Astrocyte (in vitro differentiated cells and primary cell): ENCODE measurements around the gene EXD3. TPM values are rescaled to one million over a fixed set of nuclear protein-coding genes. Genes with fewer than 3 reads are reported as not detected.

ENCODE experiments used
- DNase-seq: peaks from one replicate; pipeline ENCODE4 v3.0.0-alpha.2; 2010; ENCODE audit warnings: low read depth
- FAIRE-seq: peaks from 2 replicates; lab custom pipeline; 2011; peaks lifted over from hg19 to GRCh38; lab: Jason Lieb, UNC
- H2AFZ ChIP-seq: 2 replicates; pipeline ENCODE4 v1.6.0; 2012; ENCODE audit warnings: low read depth, low read length, inconsistent platforms
- H3K27ac ChIP-seq: 2 replicates; pipeline ENCODE4 v1.5.1; 2011; ENCODE audit warnings: low read depth, low read length, inconsistent platforms
- H3K27me3 ChIP-seq: 2 replicates; pipeline ENCODE4 v1.6.0; 2011; ENCODE audit warnings: low read length, inconsistent platforms; ENCODE audit not compliant: insufficient read depth
- H3K36me3 ChIP-seq: 2 replicates; pipeline ENCODE4 v1.5.1; 2011; ENCODE audit warnings: low read length, inconsistent platforms; ENCODE audit not compliant: insufficient read depth
- H3K4me1 ChIP-seq: 2 replicates; pipeline ENCODE4 v1.5.1; 2011; ENCODE audit warnings: low read length, inconsistent platforms; ENCODE audit not compliant: insufficient read depth
- H3K4me2 ChIP-seq: 2 replicates; pipeline ENCODE4 v1.6.0; 2012; ENCODE audit warnings: low read length, inconsistent platforms
- H3K4me3 ChIP-seq: 2 replicates; pipeline ENCODE4 v1.5.1; 2011; ENCODE audit warnings: low read depth, mild to moderate bottlenecking, low read length, inconsistent platforms; ENCODE audit not compliant: insufficient read depth
- H3K79me2 ChIP-seq: 2 replicates; pipeline ENCODE4 v1.6.0; 2012; ENCODE audit warnings: mild to moderate bottlenecking, low read length, inconsistent platforms; ENCODE audit not compliant: insufficient read depth
- H3K9ac ChIP-seq: 2 replicates; pipeline ENCODE4 v1.6.0; 2012; ENCODE audit warnings: mild to moderate bottlenecking, low read length, inconsistent platforms
- H3K9me3 ChIP-seq: 2 replicates; pipeline ENCODE4 v1.5.1; 2012; ENCODE audit warnings: low read depth, mild to moderate bottlenecking, low read length, inconsistent platforms; ENCODE audit not compliant: insufficient read depth
- H4K20me1 ChIP-seq: 2 replicates; pipeline ENCODE4 v1.6.0; 2012; ENCODE audit warnings: low read length, inconsistent platforms; ENCODE audit not compliant: insufficient read depth
- H3K27ac Mint-ChIP-seq: one replicate; pipeline ENCODE4 v1.8.0; 2021; ENCODE audit warnings: mild to moderate bottlenecking, mixed read lengths; ENCODE audit not compliant: unreplicated experiment
- H3K27me3 Mint-ChIP-seq: one replicate; pipeline ENCODE4 v1.8.0; 2021; ENCODE audit warnings: low read depth, mixed read lengths; ENCODE audit not compliant: unreplicated experiment
- H3K36me3 Mint-ChIP-seq: one replicate; pipeline ENCODE4 v1.8.0; 2021; ENCODE audit warnings: low read depth, mixed read lengths; ENCODE audit not compliant: unreplicated experiment
- H3K4me1 Mint-ChIP-seq: one replicate; pipeline ENCODE4 v1.8.0; 2021; ENCODE audit warnings: low read depth, mixed read lengths; ENCODE audit not compliant: unreplicated experiment
- H3K4me3 Mint-ChIP-seq: one replicate; pipeline ENCODE4 v1.8.0; 2021; ENCODE audit warnings: mild to moderate bottlenecking, moderate library complexity, mixed read lengths; ENCODE audit not compliant: unreplicated experiment
- H3K9me3 Mint-ChIP-seq: one replicate; pipeline ENCODE4 v1.8.0; 2021; ENCODE audit warnings: mild to moderate bottlenecking, mixed read lengths; ENCODE audit not compliant: unreplicated experiment
- EZH2 ChIP-seq: IDR thresholded peaks from 2 replicates; pipeline ENCODE4 v1.6.1; 2012; ENCODE audit warnings: mild to moderate bottlenecking, low read length, inconsistent platforms; ENCODE audit not compliant: insufficient read depth
- total RNA-seq: library from RNA; stranded (reverse); gene quantifications from 2 replicates; pipeline ENCODE4 v1.2.1, GENCODE V29; 2021
- TF ChIP-seq, protein P1 (sequence below): IDR thresholded peaks from 2 replicates; pipeline ENCODE4 v1.5.1; 2011; ENCODE audit warnings: low read depth, mild to moderate bottlenecking, inconsistent platforms, low read length, moderate library complexity; ENCODE audit not compliant: insufficient read depth

EXD3 gene
- total RNA-seq, 1 donor from 2014 or later, result 8.5 TPM

DNA sequence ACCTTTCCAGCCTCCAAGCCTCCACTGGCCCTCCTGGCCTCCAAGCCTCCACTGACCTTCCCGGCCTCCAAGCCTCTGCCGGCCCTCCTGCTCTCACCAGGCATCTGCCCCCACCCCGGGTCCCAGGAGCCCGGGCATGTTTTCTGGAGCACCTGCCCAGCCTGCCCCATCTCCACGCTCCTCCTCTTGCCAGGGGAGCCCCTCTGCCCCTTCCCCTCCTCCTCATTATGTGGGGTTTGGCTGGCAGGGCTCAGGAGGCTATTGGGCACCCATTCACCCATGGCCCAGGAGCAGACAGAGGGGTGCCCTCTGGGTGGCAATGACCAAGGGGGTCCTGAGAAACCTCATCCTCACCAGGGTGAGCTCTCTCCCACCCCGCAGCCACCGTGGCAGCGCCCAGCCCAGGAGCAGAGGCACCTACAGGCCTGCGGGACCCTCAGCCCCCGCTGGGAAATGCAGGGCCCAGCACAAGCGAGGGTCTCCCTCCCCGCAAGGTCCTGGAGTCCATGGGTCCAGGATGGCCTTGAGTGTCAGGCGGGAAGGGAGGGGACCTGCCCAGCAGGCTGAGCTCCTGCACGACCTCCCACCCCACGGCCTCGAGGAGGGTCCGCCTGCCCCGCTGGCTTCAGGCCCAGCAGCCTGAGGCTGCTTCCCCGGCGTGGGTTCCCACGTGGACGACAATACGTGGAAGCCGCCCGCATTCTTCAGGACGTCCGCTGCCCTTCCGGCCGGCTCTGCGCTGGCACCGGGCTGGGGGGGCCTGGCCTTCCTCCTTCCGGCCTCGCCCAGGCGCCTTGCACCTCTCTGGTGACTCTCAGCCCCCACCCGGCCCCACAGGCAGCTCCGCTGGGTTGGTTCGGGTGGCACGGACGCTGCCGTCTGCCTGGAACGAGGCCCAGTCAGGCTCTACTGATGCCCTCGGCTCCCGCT, 69.5 kb downstream of the EXD3 start:
- H3K27me3 ChIP-seq, result no peaks in the 10 kb centered on the region
- no peak overlapping the region for H3K4me2 ChIP-seq
- peaks cover 23% of the 10 kb centered on the region for H3K9me3 ChIP-seq
- DNase-seq (no peak), FAIRE-seq (no peak)
- Mint-ChIP-seq H3K9me3 (peaks cover 18% of the 10 kb centered on the region), H3K27ac (no peak overlapping the region), H3K4me1 (no peaks in the 10 kb centered on the region), H3K4me3 (no peak overlapping the region), H3K27me3 (peaks cover 2% of the 10 kb centered on the region), H3K36me3 (peaks cover 8% of the 10 kb centered on the region)
- no peaks in the 10 kb centered on the region for H3K79me2 ChIP-seq
- no peak overlapping the region for H3K27ac ChIP-seq
- H3K4me1 ChIP-seq, result no peaks in the 10 kb centered on the region
- no peak overlapping the region for H3K4me3 ChIP-seq
- TF ChIP-seq, protein P1, sequence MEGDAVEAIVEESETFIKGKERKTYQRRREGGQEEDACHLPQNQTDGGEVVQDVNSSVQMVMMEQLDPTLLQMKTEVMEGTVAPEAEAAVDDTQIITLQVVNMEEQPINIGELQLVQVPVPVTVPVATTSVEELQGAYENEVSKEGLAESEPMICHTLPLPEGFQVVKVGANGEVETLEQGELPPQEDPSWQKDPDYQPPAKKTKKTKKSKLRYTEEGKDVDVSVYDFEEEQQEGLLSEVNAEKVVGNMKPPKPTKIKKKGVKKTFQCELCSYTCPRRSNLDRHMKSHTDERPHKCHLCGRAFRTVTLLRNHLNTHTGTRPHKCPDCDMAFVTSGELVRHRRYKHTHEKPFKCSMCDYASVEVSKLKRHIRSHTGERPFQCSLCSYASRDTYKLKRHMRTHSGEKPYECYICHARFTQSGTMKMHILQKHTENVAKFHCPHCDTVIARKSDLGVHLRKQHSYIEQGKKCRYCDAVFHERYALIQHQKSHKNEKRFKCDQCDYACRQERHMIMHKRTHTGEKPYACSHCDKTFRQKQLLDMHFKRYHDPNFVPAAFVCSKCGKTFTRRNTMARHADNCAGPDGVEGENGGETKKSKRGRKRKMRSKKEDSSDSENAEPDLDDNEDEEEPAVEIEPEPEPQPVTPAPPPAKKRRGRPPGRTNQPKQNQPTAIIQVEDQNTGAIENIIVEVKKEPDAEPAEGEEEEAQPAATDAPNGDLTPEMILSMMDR, result no peak
- no peak for TF ChIP-seq EZH2
- H4K20me1 ChIP-seq, result no peaks in the 10 kb centered on the region
- no peak overlapping the region for H3K9ac ChIP-seq
- no peak overlapping the region for H2AFZ ChIP-seq
- no peaks in the 10 kb centered on the region for H3K36me3 ChIP-seq

DNA sequence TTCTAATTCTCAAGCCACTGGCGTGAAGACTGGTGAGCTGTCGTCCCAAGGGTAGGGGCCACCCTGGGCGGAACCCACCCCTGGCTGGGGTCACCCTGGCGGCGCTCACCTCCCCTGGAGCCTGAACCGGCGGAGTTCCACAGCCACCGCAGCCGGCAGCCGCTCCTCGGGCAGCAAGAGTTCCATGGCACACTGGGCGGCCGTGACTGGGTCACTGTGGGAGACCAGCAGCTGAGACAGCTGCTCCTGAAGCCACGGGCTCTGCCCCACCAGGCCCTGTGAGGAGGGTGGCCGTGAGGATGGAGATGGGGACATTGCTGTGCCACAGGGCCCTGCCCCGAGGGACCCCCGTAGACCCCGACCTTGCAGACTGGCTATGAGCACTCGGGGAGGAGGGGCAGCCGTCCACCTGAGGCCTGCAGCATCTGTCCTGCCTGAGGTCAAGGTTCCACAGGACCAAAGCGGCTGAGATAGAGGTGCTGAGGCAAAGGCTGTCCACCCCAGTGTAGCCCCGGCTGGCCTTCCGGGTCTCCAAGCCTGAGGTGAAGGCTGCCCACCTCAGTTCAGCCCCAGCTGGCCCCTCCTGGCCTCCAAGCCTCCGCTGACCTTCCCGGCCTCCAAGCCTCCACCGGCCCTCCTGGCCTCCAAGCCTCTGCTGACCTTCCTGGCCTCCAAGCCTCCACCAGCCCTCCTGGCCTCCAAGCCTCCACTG, 70.3 kb downstream of the EXD3 start:
- no peak for TF ChIP-seq EZH2
- TF ChIP-seq, protein P1, result no peak
- H3K79me2 ChIP-seq, result no peaks in the 10 kb centered on the region
- H3K36me3 ChIP-seq, result no peaks in the 10 kb centered on the region
- Mint-ChIP-seq H3K4me3 (no peak overlapping the region), H3K4me1 (no peaks in the 10 kb centered on the region), H3K27me3 (peaks cover 2% of the 10 kb centered on the region), H3K36me3 (peaks cover 7% of the 10 kb centered on the region), H3K27ac (no peak overlapping the region), H3K9me3 (peaks cover 12% of the 10 kb centered on the region)
- H3K27ac ChIP-seq, result no peak overlapping the region
- no peaks in the 10 kb centered on the region for H4K20me1 ChIP-seq
- no peak overlapping the region for H3K4me2 ChIP-seq
- no peak overlapping the region for H3K4me3 ChIP-seq
- no peak overlapping the region for H2AFZ ChIP-seq
- peaks cover 16% of the 10 kb centered on the region for H3K9me3 ChIP-seq
- no peak overlapping the region for H3K9ac ChIP-seq
- no peaks in the 10 kb centered on the region for H3K4me1 ChIP-seq
- DNase-seq, result no peak
- H3K27me3 ChIP-seq, result no peaks in the 10 kb centered on the region
- no peak for FAIRE-seq
